A673 (cell line): ENCODE results near the gene ARHGAP26.

Source experiments
- CTCF ChIP-seq: fragments of 300-800, 200-600 bp; sonication (generic); conservative IDR thresholded peaks from 2 replicates; pipeline ENCODE4 v1.5.1; 2017; ENCODE audit warnings: low read depth, mild to moderate bottlenecking, antibody characterized with exemption, low read length, moderate library complexity, mixed read lengths
- EZH2 ChIP-seq: fragments of 200-600 bp; sonication (generic); IDR thresholded peaks from 2 replicates; pipeline ENCODE4 v1.6.1; 2017; ENCODE audit warnings: borderline replicate concordance, low read depth, mild to moderate bottlenecking, mixed read lengths, antibody characterized with exemption, low read length; ENCODE audit not compliant: poor library complexity, severe bottlenecking

- TF ChIP-seq CTCF (no peak), EZH2 (no peak)
These were observed 450.6 kb downstream of the ARHGAP26 start for GRCh38 chr5:143220748-143221251.
